Gastrocnemius medialis (tissue), 4 donors: ENCODE measurements around the gene UGT2B7. TPM values are rescaled to one million over a fixed set of nuclear protein-coding genes. Genes with fewer than 3 reads are reported as not detected.

Experiments used
- ATAC-seq, 2 donors: fragments of 150-250 bp; one replicate each; pipeline ENCODE4 v1.9.1; 2016
- DNase-seq, 2 donors: peaks; one replicate each; pipeline ENCODE4 v3.0.0-alpha.2; 2019
- H3K27ac ChIP-seq, 4 donors: fragments of 200-600 bp; sonication (generic); 1 replicate in 1 of 4; 2 replicates in 3 of 4; pipeline ENCODE4 v1.5.1; 2016 to 2018; ENCODE audit warnings: mild to moderate bottlenecking in 2 of 4, moderate library complexity in 1 of 4
- H3K27me3 ChIP-seq, 3 donors: fragments of 200-600 bp; sonication (generic) in 2 of 3; 1 replicate in 1 of 3; 2 replicates in 2 of 3; pipeline versions ENCODE4 v1.5.1 to v1.6.0; 2016 to 2019; ENCODE audit warnings: mild to moderate bottlenecking in 1 of 3, moderate library complexity in 1 of 3
- H3K36me3 ChIP-seq, 2 donors: fragments of 200-600 bp; sonication (generic) in 1 of 2; one replicate each; pipeline ENCODE4 v1.5.1; 2017 to 2018
- H3K4me1 ChIP-seq, 2 donors: fragments of 200-600 bp; sonication (generic) in 1 of 2; one replicate each; pipeline ENCODE4 v1.5.1; 2016 to 2017; ENCODE audit warnings: mild to moderate bottlenecking in 2 of 2
- H3K4me3 ChIP-seq, 4 donors: fragments of 200-600 bp; sonication (generic) in 3 of 4; 1 replicate in 1 of 4; 2 replicates in 3 of 4; pipeline ENCODE4 v1.5.1; 2016 to 2019; ENCODE audit warnings: mild to moderate bottlenecking in 2 of 4
- H3K9me3 ChIP-seq, 3 donors: fragments of 200-600 bp; sonication (generic) in 2 of 3; 1 replicate in 1 of 3; 2 replicates in 2 of 3; pipeline ENCODE4 v1.5.1; 2016 to 2019
- POLR2A ChIP-seq, 2 donors: fragments of 450-650 bp; IDR thresholded peaks; one replicate each; pipeline ENCODE4 v1.6.1; 2017; ENCODE audit warnings: antibody characterized with exemption in 2 of 2, mild to moderate bottlenecking in 2 of 2, moderate library complexity in 2 of 2
- in situ Hi-C, 4 donors: fragments of 200-750 bp; cut with MboI; loops; one replicate each; pipeline versions ENCODE4 v1.15.0 to v1.8.0; 2017; ENCODE audit warnings: low sequenced_read_pairs in 4 of 4
- intact Hi-C: fragments of 100-400 bp; cut with DNase I; formaldehyde crosslinking; loops from one replicate; pipeline ENCODE4 v1.15.1; 2023; ENCODE audit warnings: low total_unique reads
- total RNA-seq, 4 donors: library from RNA; depleted of rRNA; stranded (reverse); fragments of >200 nt; gene quantifications; one replicate each; pipeline versions ENCODE4 v1.1.0 to v1.2.3, GENCODE V29; 2016
- TF ChIP-seq, protein P1 (sequence below), 5 experiments: fragments of 450-650 bp in 3 of 5; fragments of 200-600 bp in 2 of 5; sonication (generic) in 2 of 5; IDR thresholded peaks in 4 of 5; conservative IDR thresholded peaks in 1 of 5; 1 replicate in 4 of 5; 2 replicates in 1 of 5; pipeline ENCODE4 v1.5.1; 2016 to 2019; ENCODE audit warnings: antibody characterized with exemption in 5 of 5, mild to moderate bottlenecking in 3 of 5, moderate library complexity in 3 of 5

Gene UGT2B7
- total RNA-seq, 4 donors from 2014 or later, result 0.26 to 0.33 TPM; not detected in 2

DNA sequence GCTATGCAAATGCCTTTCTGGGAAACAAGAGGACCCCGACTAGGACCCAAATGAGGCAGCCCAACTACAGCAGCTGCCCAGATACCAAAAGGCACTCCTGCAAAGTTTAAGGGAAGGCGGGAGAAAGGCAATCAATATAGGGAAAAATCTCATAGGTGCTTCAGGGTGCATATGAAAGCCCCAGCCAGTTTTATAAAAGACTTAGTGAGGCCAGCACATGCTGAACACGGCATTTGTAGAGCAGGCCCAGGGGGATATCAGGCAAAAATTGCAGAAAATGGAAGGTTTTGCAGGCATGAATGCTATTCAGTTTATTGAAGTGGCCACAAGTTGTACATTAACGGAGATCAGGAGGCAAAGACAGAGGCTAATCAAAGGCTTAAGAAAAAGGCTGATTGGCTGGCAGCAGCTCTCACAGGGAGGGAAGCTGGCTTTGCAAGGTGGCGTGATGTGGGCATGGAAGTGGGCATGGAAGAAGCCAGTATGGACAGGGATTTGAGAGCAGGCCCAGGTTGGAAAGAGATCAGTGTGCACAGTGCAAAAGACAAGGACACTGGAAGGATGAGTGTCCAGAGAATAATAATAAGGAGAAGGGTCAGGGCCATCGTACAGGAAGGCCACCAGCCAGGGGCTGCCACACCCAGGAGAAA is 37.7 kb upstream of the UGT2B7 start:
- H3K4me1 ChIP-seq, result no peaks in the 10 kb centered on the region
- no peak overlapping the region for H3K27ac ChIP-seq
- intact Hi-C loops, result no loop called here
- in situ Hi-C loops, result no loop called here
- TF ChIP-seq POLR2A (IDR thresholded peaks at IDR 0.05), result no peak
- TF ChIP-seq, protein P1, sequence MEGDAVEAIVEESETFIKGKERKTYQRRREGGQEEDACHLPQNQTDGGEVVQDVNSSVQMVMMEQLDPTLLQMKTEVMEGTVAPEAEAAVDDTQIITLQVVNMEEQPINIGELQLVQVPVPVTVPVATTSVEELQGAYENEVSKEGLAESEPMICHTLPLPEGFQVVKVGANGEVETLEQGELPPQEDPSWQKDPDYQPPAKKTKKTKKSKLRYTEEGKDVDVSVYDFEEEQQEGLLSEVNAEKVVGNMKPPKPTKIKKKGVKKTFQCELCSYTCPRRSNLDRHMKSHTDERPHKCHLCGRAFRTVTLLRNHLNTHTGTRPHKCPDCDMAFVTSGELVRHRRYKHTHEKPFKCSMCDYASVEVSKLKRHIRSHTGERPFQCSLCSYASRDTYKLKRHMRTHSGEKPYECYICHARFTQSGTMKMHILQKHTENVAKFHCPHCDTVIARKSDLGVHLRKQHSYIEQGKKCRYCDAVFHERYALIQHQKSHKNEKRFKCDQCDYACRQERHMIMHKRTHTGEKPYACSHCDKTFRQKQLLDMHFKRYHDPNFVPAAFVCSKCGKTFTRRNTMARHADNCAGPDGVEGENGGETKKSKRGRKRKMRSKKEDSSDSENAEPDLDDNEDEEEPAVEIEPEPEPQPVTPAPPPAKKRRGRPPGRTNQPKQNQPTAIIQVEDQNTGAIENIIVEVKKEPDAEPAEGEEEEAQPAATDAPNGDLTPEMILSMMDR (IDR thresholded peaks at IDR 0.05 in 4 of 5, conservative IDR thresholded peaks at IDR 0.05 in 1 of 5), result no peak
- H3K4me3 ChIP-seq, result no peak overlapping the region
- no peaks in the 10 kb centered on the region for H3K9me3 ChIP-seq
- no peaks in the 10 kb centered on the region for H3K27me3 ChIP-seq
- ATAC-seq, result no peak
- H3K36me3 ChIP-seq, result no peaks in the 10 kb centered on the region
- DNase-seq, result no peak

DNA sequence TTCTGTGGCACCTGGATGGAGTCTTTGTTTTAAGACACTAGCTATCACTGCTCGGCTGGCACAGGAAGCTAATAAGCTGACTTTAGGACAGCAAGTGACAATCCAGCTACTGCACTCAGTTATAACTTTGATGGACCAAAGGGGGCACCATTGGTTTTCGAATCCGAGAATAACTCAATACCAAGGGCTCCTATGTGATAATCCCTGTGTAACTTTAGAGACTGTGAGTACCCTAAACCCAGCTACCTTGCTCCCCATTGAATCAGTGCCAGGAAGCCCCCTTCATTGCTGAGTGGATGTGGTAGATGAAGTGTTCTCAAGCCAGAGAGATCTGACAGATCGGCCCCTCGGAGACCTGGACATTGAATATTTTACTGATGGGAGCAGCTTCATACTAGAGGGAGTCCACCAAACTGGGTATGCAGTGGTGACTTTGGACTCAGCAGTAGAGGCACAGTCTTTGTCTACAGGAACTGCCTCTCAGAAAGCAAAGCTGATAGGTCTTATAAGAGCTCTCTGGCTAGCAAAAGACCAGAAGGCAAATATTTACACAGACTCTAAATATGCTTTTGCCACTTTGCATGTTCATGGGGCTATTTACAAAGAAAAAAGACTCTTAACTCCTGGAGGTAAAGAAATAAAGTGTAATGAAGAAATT is 35.5 kb upstream of the UGT2B7 start:
- Histone ChIP-seq H3K27ac (no peak overlapping the region), H3K27me3 (no peaks in the 10 kb centered on the region), H3K4me1 (no peaks in the 10 kb centered on the region), H3K36me3 (no peaks in the 10 kb centered on the region), H3K4me3 (no peak overlapping the region), H3K9me3 (no peaks in the 10 kb centered on the region)
- in situ Hi-C loops (no loop called here), intact Hi-C loops (no loop called here)
- ATAC-seq (no peak), DNase-seq (no peak)
- no peak for TF ChIP-seq POLR2A (IDR thresholded peaks at IDR 0.05)
- TF ChIP-seq, protein P1 (IDR thresholded peaks at IDR 0.05 in 4 of 5, conservative IDR thresholded peaks at IDR 0.05 in 1 of 5), result no peak

DNA sequence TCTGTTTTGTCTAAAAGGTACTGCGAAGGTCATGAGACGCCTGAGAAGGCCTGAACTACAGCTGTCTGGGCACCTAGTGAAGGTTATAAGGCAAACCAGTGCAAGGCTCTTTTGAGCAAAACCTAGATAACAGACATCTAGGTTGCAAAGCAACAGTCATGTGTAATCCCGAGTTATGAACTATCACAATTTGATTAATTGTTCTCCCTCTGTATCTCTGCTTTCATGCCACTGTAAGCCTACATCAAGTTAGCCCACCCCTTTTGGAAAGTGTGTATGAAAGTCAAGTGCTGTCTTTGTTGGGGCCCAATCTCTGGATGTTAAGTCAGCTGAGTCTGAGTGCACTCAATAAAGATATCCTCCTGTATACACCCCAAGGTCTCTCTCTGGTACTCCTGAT is 31.9 kb upstream of the UGT2B7 start:
- Histone ChIP-seq H3K36me3 (no peaks in the 10 kb centered on the region), H3K4me1 (no peaks in the 10 kb centered on the region), H3K27ac (no peak overlapping the region), H3K4me3 (no peak overlapping the region), H3K9me3 (no peaks in the 10 kb centered on the region), H3K27me3 (no peaks in the 10 kb centered on the region)
- DNase-seq (no peak), ATAC-seq (no peak)
- TF ChIP-seq, protein P1 (IDR thresholded peaks at IDR 0.05 in 4 of 5, conservative IDR thresholded peaks at IDR 0.05 in 1 of 5), result no peak
- no peak for TF ChIP-seq POLR2A (IDR thresholded peaks at IDR 0.05)
- intact Hi-C loops, result no loop called here
- in situ Hi-C loops, result no loop called here

DNA sequence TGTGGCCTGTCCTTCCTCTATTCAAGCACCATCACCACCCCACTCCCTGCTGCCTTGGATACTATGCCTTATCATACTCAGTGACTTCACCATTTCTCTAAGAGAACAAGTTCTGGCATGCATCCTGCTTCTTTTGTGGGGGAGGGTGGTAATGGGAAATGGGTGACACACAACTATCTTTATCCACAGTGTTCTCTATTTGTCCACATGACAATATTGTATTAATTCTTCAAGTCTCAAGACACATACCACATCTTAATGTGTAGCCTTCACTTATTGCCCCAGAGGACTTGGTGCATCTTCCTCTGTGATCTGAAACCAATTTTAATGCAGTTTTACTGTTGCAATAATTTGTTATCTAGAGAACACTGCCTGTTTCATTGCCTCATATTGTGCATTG is 29.3 kb upstream of the UGT2B7 start:
- in situ Hi-C loops, result no loop called here
- no peaks in the 10 kb centered on the region for H3K36me3 ChIP-seq
- H3K27me3 ChIP-seq, result no peaks in the 10 kb centered on the region
- ATAC-seq (no peak), DNase-seq (no peak)
- H3K4me3 ChIP-seq, result no peak overlapping the region
- intact Hi-C loops, result no loop called here
- TF ChIP-seq POLR2A (IDR thresholded peaks at IDR 0.05), result no peak
- H3K9me3 ChIP-seq, result no peaks in the 10 kb centered on the region
- H3K27ac ChIP-seq, result no peak overlapping the region
- no peaks in the 10 kb centered on the region for H3K4me1 ChIP-seq

DNA sequence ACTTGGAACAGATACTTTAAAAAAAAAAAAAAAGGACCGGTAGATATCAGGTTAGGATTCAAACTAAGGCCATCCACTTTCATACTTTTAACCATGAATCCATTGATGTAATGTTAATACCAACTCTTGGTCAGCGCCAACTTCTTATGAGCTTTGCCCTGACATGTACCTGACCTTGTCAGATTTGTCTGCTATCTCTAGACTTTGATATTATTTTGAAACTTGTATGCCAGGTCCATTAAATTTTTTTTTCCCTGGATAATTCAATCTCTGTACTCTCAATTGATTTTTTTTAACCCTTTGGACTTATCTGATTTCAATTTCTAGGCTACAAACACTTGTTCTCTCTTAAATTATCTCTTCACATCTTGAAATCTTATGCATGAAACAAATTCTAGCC is 27.2 kb upstream of the UGT2B7 start:
- Histone ChIP-seq H3K4me3 (no peak overlapping the region), H3K27me3 (no peaks in the 10 kb centered on the region), H3K27ac (no peak overlapping the region), H3K36me3 (no peaks in the 10 kb centered on the region), H3K9me3 (no peaks in the 10 kb centered on the region), H3K4me1 (no peaks in the 10 kb centered on the region)
- ATAC-seq, result no peak
- in situ Hi-C loops, result no loop called here
- TF ChIP-seq, protein P1 (IDR thresholded peaks at IDR 0.05 in 4 of 5, conservative IDR thresholded peaks at IDR 0.05 in 1 of 5), result no peak
- TF ChIP-seq POLR2A (IDR thresholded peaks at IDR 0.05), result no peak
- no peak for DNase-seq
- intact Hi-C loops, result no loop called here
